SK-N-MC (cell line): Measurements from ENCODE around the gene CYP27B1.

Source experiments
- EZH2 ChIP-seq: fragments of 200-600 bp; sonication (generic); IDR thresholded peaks from one replicate; pipeline ENCODE4 v1.6.1; 2017; ENCODE audit warnings: antibody characterized with exemption
- FOXP2 ChIP-seq: optimal IDR thresholded peaks from 2 replicates; pipeline ENCODE3; 2011; ENCODE audit warnings: mild to moderate bottlenecking, moderate library complexity; ENCODE audit not compliant: insufficient read depth; ENCODE audit errors: extremely low read length, control extremely low read depth
- POLR2AphosphoS5 ChIP-seq: IDR thresholded peaks from 2 replicates; pipeline ENCODE4 v1.6.1; 2012; ENCODE audit warnings: mild to moderate bottlenecking, low read depth, low read length, borderline replicate concordance

GRCh38 chr12:57783466-57783801 lies 16.6 kb upstream of the CYP27B1 start:
- no peak for TF ChIP-seq POLR2AphosphoS5
- TF ChIP-seq EZH2 = no peak
- no peak for TF ChIP-seq FOXP2
